GM21576 (cell line): ENCODE data around the gene SGCD.

Experiments
- ATAC-seq: cut with Tn5 transposase; IDR thresholded peaks from one replicate; pipeline ENCODE4 v1.9.1; 2021; ENCODE audit warnings: mild to moderate bottlenecking, moderate library complexity; ENCODE audit not compliant: unreplicated experiment

The SGCD gene

DNA sequence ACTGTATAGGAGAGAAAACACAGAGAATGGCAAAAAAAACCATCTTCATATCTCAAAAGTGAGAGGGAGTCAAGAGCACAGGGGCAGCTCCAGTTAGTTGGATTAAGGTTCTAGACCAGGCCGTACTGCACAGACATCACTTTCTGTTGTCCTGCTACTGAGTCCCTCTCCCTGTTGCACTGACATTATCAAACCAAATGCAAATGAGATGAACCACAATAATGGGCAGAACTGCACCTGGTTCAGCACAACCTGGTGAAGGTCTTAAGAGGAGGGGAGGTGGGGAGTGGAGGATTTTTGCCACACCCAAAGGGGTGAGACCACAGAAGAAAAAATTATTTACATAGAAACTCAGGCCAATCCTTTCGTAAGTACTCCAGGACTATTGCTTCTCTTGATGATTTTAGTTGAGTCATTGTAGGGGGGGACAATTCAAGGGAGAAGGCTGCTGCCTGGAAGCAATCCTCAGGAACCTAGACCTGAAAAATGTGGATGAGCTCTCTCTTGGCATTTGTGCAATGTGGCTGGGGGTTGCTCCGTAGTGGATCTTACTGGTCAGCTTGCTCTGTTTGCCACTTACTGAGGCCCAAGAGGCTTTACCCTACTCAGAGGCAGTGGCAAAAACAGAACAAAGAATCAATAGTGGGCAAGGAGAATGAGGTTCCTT, 428.6 kb downstream of the SGCD start:
- no peak for ATAC-seq

DNA sequence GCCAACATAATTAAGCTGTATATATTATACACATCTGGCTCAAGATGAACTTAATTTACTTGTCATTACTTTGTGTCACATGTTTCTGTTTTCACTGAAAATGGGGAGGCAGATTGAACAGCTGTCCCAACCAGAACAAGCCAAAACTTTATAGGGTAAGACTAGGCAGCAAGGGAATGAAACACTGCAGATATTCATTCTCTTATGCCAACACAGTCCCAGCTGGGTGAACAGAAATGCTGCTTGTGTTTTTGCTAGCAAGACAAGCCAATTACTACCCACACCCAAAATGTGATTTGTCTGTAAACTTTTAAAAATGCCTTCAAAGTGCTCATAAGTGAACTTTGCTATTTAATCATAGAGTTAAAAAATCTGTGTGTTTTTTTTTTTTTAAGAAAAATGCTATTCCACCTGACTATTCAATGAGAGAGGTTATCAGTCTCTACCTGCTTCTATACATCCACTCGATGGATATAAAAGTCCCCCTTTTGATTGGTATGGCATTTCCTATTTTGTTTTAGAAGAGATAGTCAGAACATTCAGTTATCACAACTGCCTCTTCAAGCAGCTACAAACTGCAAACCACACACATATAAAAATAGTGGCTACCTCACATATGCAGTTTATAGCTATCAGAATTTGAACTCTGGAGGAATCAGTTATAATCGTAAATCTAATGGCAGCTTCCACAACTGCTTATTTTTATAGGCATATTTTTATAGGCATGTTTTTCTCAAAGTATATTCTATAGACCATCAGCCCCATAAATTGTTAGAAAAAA, 431.2 kb downstream of the SGCD start:
- no peak for ATAC-seq

DNA sequence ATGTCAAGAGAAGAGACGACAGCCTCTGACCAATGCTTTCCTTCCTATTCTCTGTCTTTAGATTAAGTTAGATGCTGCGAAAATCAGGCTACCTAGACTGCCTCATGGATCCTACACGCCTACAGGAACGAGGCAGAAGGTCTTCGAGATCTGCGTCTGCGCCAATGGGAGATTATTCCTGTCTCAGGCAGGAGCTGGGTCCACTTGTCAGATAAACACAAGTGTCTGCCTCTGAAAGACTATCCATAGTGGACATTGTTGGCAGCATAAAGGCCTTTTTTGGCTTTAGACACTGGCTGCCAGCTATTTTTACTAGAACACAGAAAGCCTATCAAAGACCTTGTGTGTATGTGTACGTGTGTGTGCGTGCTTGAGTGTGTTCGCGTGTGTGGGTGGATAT, 432.2 kb downstream of the SGCD start:
- ATAC-seq, result no peak

GRCh38 chr5:156762771-156763170, 435.8 kb downstream of the SGCD start:
- ATAC-seq, result no peak

DNA sequence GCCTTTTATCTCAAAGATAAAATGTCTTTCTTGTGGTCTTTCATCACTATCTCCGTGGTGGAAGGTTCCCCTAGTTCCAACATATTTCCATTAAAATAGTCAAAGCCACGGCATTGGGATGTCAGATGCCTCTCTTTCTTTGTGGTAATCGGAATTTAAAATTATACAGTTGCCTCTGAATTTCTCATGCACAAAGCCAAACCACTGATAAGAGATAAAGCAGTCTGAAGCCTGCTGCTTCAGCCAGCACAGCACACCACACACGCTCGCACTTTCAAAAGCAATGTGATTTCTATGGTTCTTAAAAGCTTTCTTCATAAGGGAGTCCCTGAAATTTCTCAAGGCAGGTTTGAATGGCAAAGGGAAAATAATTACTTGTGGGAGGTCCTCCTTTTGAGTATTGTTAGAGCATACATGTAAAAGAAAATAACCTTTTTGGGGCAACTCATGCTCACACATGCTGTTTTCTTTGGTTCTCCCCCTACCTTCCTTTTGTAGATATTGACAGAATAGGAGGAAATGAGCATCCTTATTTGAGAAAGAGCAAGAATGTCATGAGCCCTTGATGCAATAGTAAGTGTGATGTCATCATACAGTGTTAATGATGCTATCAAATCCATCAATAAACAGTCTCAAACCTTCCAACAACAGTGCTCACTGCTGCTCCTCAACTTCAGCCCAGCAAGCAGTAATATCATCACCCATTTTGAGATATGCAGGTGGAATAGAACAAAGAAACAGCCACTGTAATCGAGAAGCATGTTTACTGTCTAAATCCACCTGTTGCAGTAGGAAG, 437.4 kb downstream of the SGCD start:
- no peak for ATAC-seq

DNA sequence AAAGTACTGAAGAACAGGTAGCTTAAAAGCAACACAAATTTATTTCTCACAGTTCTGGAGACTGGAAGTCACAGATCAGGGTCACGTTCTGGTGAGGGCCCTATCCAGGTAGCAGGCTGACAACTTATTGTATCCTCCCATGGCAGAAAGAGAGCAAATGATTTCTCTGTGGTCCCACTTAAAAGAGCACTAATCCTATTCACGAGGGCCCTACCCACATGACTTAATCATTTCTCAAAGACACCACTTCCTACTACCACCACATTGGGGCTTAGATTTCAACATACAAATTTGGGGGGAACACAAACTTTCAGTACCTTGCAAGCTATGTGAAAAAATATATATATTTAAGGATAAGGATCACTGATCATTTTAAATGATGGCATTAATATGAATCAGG, 447.3 kb downstream of the SGCD start:
- no peak for ATAC-seq

DNA sequence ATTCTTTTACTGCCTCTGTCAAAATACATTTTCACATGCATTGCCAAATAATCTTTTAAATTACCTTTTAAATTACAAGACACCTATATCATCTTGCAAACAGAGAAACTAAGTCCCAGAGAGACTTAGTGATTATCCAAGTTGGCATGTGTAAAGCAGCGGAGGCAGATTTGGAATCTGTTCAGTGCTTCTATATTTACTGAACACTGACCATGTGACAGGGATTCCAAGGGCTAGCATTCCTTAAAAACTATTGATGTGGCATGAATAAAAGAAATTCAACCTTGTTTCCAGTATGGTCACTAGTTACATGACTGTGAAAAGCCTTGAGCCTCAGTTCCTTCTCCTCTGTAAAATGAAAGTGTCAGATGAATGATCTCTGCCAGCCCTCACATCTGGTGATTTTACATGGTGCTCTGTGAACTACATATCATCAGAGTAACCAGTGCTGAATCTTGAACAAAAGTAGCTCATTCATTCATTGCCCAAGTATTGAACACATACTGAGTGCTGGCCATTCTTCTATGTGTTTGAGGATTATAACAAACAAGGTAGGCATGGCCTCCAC, 451.3 kb downstream of the SGCD start:
- no peak for ATAC-seq

DNA sequence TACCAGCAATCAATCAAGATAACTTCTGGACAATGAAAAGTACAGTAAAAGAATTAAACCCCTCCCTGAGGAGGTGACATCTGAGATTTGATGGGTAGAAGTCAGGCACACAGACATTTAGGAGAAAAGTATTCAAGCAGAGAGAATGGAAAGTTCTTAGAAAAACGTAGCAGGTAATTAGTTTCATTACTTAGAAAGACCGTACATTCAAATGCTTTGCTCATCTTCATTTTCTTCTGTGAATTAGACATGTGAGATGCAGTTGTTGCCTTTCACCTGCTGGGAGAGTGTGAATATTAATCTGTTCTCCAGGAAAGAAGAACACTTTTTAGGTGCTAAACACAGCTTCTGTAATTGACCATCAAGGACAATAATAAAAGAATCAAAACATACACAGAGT, 451.8 kb downstream of the SGCD start:
- ATAC-seq, result no peak

DNA sequence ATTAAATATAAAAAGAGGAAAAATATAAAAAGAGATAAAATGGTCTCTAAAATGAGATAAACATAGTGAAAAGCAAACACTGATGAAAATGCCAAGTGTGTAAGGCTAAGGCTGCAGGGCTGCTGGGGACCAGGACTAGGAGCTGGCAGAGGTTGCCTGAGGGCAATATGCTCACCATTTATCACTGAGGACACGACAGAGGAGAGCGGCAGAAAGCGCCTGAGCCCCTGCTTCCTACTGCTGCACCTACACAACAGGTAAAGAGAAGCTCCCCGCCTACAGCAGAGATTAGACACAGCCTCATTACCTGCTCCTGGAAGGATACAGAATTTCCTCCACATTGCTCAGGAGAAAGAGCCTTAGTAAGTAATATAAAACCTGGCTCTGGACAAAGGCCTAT, 452.5 kb downstream of the SGCD start:
- no peak for ATAC-seq

- ATAC-seq, result no peak
Measured at GRCh38 chr5:156783092-156783491, 456.1 kb downstream of the SGCD start.

GRCh38 chr5:156794687-156795086, 467.7 kb downstream of the SGCD start:
- no peak for ATAC-seq

- no peak for ATAC-seq
Measured at GRCh38 chr5:156798201-156798600, 471.2 kb downstream of the SGCD start.

DNA sequence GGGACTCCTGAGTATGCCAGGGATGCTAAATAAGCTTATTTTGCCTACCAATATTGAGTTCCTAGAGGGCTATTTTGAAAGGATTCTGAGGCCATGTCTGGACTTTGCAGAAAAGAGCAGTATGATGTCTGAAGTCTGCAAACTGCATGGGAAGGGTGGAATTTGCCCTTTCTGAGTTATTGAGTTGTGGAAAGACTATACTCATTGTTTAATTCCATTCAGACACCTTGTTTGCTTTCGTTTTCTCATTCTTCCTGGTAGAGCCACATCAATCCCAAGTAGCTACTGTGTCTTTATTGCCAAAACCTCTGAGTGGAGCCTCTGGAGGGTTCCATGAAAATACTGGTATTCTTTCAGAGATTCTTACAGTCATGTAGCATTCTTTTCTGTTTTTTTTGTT, 472.2 kb downstream of the SGCD start:
- no peak for ATAC-seq

GRCh38 chr5:156800929-156801328, 474.0 kb downstream of the SGCD start:
- no peak for ATAC-seq

- ATAC-seq, result no peak
Measured at GRCh38 chr5:156802501-156802900, 475.5 kb downstream of the SGCD start.

DNA sequence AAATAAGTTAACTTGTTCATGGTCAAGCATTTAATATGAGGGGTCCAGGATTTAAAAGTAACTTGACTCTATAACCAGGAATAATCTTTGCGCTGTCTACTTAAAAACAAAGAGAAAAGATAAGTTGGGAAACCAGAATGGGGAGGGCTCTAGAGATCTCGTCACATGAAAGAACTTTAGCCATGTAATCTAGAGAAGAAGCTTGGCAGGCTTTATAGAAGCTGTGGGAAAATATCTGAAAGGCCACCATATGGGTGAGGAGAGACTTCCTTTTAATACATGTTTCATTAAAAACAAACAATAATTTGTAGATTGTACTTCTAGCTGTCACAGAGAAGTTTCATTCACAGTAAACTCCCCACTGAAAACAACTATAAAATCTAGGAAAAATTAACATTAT, 476.4 kb downstream of the SGCD start:
- no peak for ATAC-seq

DNA sequence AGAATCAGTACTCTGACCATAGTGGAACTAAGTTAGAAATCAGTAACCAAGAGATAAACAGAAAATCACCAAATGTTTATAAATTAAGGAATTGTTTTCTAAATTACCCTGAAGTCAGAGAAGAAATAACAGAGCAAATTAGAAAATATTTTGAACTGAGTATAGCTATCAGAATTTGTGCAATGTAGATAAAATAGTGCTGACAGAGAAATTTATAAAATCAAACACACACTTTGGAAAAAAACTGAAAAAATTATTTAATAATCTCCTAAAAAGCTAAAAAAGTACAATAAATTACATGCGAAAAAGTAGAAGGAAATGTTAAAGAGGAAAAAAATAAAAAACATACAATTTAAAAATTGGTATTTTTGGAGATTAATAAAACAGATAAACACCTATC, 486.0 kb downstream of the SGCD start:
- no peak for ATAC-seq

- ATAC-seq, result peak; percentile 74
Measured at GRCh38 chr5:156815988-156816599, 489.1 kb downstream of the SGCD start.
